HCT116 (cell line): ENCODE measurements around the gene ZNF575. TPM values are rescaled to one million over a fixed set of nuclear protein-coding genes. Genes with fewer than 3 reads are reported as not detected.

Experiments used
- ATAC-seq: fragments of 200-7000 bp; cut with Tn5 transposase; 2 replicates; pipeline ENCODE4 v1.9.1; 2020; ENCODE audit warnings: mild to moderate bottlenecking, moderate library complexity
- BruUV-seq: library from RNA; stranded (reverse); fragments of 400-500 nt; replicated peaks from 2 replicates; lab custom pipeline; 2021; lab: Mats Ljungman, UMichigan
- CTCF ChIA-PET: fragments of 300-600 bp; sonication (Branson Sonifier 250); formaldehyde crosslinking; loops from one replicate; lab custom pipeline; 2021; ENCODE audit warnings: antibody characterized with exemption; lab: Charles Lee
- POLR2A ChIA-PET: fragments of 300-600, 350-600 bp; sonication (Branson Sonifier 250); formaldehyde crosslinking; loops from one replicate; lab custom pipeline; 2021; ENCODE audit warnings: antibody characterized with exemption; lab: Charles Lee
- RAD21 ChIA-PET, 2 experiments: fragments of 300-600 bp; sonication (Branson Sonifier 250); formaldehyde crosslinking; loops; one replicate each; lab custom pipeline; 2023; ENCODE audit warnings: low total read pairs in 2 of 2; ENCODE audit not compliant: uncharacterized antibody in 2 of 2, unreplicated experiment in 2 of 2, low non-redundant PET in 1 of 2; lab: Charles Lee
- DNase-seq: peaks from one replicate; pipeline ENCODE4 v3.0.0-alpha.2; 2010; ENCODE audit warnings: low read depth, low spot score
- H2AFZ ChIP-seq: fragments of 200-600 bp; shearing (Covaris generic), sonication (generic); 2 replicates; pipeline ENCODE4 v1.6.1; 2017; ENCODE audit warnings: low read depth, mixed run types, mixed read lengths, antibody characterized with exemption, low read length; ENCODE audit not compliant: poor library complexity, severe bottlenecking
- H3K27ac ChIP-seq: 2 replicates; pipeline ENCODE4 v1.5.1; 2012; ENCODE audit warnings: low read depth, low read length
- H3K27me3 ChIP-seq: fragments of 200-600 bp; sonication (generic); 2 replicates; pipeline ENCODE4 v1.6.1; 2016; ENCODE audit warnings: mixed run types, low read length, mixed read lengths; ENCODE audit not compliant: insufficient read depth
- H3K36me3 ChIP-seq, 2 experiments: fragments of 200-500 bp in 1 of 2; fragments of 200-600 bp in 1 of 2; sonication (Bioruptor generic) in 1 of 2; sonication (generic) in 1 of 2; 2 replicates each; pipeline versions ENCODE4 v1.5.1 to v1.6.1; 2014 to 2016; ENCODE audit warnings: low read length in 2 of 2, inconsistent platforms in 1 of 2, mixed read lengths in 1 of 2, mixed run types in 1 of 2; ENCODE audit not compliant: insufficient read depth in 2 of 2, control insufficient read depth in 1 of 2
- H3K4me1 ChIP-seq, 2 experiments: fragments of 200-600 bp in 1 of 2; sonication (generic) in 1 of 2; 2 replicates each; pipeline versions ENCODE4 v1.5.1 to v1.6.1; 2012 to 2017; ENCODE audit warnings: low read length in 2 of 2, inconsistent platforms in 1 of 2, mild to moderate bottlenecking in 1 of 2, mixed read lengths in 1 of 2, mixed run types in 1 of 2, moderate library complexity in 1 of 2; ENCODE audit not compliant: insufficient read depth in 2 of 2, control insufficient read depth in 1 of 2
- H3K4me2 ChIP-seq: fragments of 200-600 bp; sonication (generic); 2 replicates; pipeline ENCODE4 v1.6.1; 2017; ENCODE audit warnings: mixed run types, low read length, mixed read lengths
- H3K4me3 ChIP-seq, 2 experiments: fragments of 200-600 bp in 1 of 2; sonication (generic) in 1 of 2; replicated peaks in 1 of 2; 2 replicates each; pipeline ENCODE4 v1.5.1; 2011 to 2016; ENCODE audit warnings: low read length in 2 of 2, control low read depth in 1 of 2, low read depth in 1 of 2, mild to moderate bottlenecking in 1 of 2, mixed read lengths in 1 of 2, mixed run types in 1 of 2
- H3K79me2 ChIP-seq: fragments of 200-600 bp; sonication (generic); 2 replicates; pipeline ENCODE4 v1.6.1; 2017; ENCODE audit warnings: mild to moderate bottlenecking, mixed run types, low read length, moderate library complexity, mixed read lengths; ENCODE audit not compliant: insufficient read depth
- H3K9ac ChIP-seq: fragments of 200-600 bp; sonication (generic); 2 replicates; pipeline ENCODE4 v1.6.1; 2016; ENCODE audit warnings: low read length, mixed read lengths
- H3K9me2 ChIP-seq: fragments of 200-600 bp; sonication (generic), shearing (Covaris generic); 2 replicates; pipeline ENCODE4 v1.6.1; 2017; ENCODE audit warnings: mixed run types, mild to moderate bottlenecking, moderate library complexity; ENCODE audit not compliant: insufficient read depth
- H3K9me3 ChIP-seq, 2 experiments: fragments of 200-500 bp in 1 of 2; fragments of 200-600 bp in 1 of 2; sonication (Bioruptor generic) in 1 of 2; sonication (generic) in 1 of 2; 2 replicates each; pipeline ENCODE4 v1.6.1; 2014 to 2017; ENCODE audit warnings: low read length in 2 of 2, mixed read lengths in 2 of 2, inconsistent platforms in 1 of 2, low read depth in 1 of 2, mild to moderate bottlenecking in 1 of 2, mixed run types in 1 of 2, moderate library complexity in 1 of 2; ENCODE audit not compliant: control insufficient read depth in 1 of 2, insufficient read depth in 1 of 2
- H4K20me1 ChIP-seq: fragments of 200-600 bp; sonication (generic), shearing (Covaris generic); 2 replicates; pipeline ENCODE4 v1.6.1; 2017; ENCODE audit warnings: mixed run types, mild to moderate bottlenecking, moderate library complexity; ENCODE audit not compliant: insufficient read depth
- ATF3 ChIP-seq: IDR thresholded peaks from 2 replicates; pipeline ENCODE4 v1.6.1; 2012
- CBX3 ChIP-seq: IDR thresholded peaks from 2 replicates; pipeline ENCODE4 v1.6.1; 2012; ENCODE audit warnings: low read depth
- CEBPB ChIP-seq: IDR thresholded peaks from 2 replicates; pipeline ENCODE4 v1.6.1; 2012; ENCODE audit warnings: low read depth
- EGR1 ChIP-seq: IDR thresholded peaks from 2 replicates; pipeline ENCODE4 v1.6.1; 2012; ENCODE audit warnings: low read depth
- EZH2 ChIP-seq: fragments of 200-600 bp; sonication (generic); IDR thresholded peaks from 2 replicates; pipeline ENCODE4 v1.6.1; 2017; ENCODE audit warnings: antibody characterized with exemption, mixed run types
- EZH2phosphoT487 ChIP-seq: fragments of 200-600 bp; IDR thresholded peaks from 2 replicates; pipeline ENCODE4 v1.6.1; 2018; ENCODE audit warnings: antibody characterized with exemption, borderline replicate concordance
- FOSL1 ChIP-seq: IDR thresholded peaks from 2 replicates; pipeline ENCODE4 v1.6.1; 2012; ENCODE audit warnings: low read depth
- JUND ChIP-seq: IDR thresholded peaks from 2 replicates; pipeline ENCODE4 v1.6.1; 2012
- POLR2A ChIP-seq: IDR thresholded peaks from 2 replicates; pipeline ENCODE4 v1.7.0; 2011; ENCODE audit warnings: borderline replicate concordance; ENCODE audit not compliant: insufficient read depth, insufficient read length; ENCODE audit errors: extremely low read depth
- POLR2AphosphoS5 ChIP-seq: IDR thresholded peaks from 2 replicates; pipeline ENCODE4 v1.6.1; 2011; ENCODE audit warnings: mild to moderate bottlenecking, low read depth, low read length, moderate library complexity
- RAD21 ChIP-seq: IDR thresholded peaks from 2 replicates; pipeline ENCODE4 v1.6.1; 2012; ENCODE audit warnings: low read depth, mild to moderate bottlenecking
- SIN3A ChIP-seq: IDR thresholded peaks from 2 replicates; pipeline ENCODE4 v1.6.1; 2012; ENCODE audit warnings: low read depth
- SP1 ChIP-seq: IDR thresholded peaks from 2 replicates; pipeline ENCODE4 v1.6.1; 2012; ENCODE audit warnings: low read depth
- SRF ChIP-seq: IDR thresholded peaks from 2 replicates; pipeline ENCODE4 v1.6.1; 2012; ENCODE audit warnings: low read depth
- ZFX ChIP-seq: fragments of 450-650 bp; IDR thresholded peaks from 2 replicates; pipeline ENCODE4 v1.6.1; 2017
- ZNF274 ChIP-seq: fragments of 200-500 bp; sonication (Bioruptor generic); IDR thresholded peaks from 2 replicates; pipeline ENCODE4 v1.6.1; 2014; ENCODE audit warnings: mild to moderate bottlenecking, low read depth, low read length, inconsistent platforms
- intact Hi-C: fragments of 100-400 bp; cut with micrococcal nuclease; formaldehyde crosslinking; loops from 2 replicates; pipeline ENCODE4 v1.10.0; 2022
- total RNA-seq: library from RNA; stranded (reverse); gene quantifications from one replicate; pipeline ENCODE4 v1.2.1, GENCODE V29; 2021; ENCODE audit not compliant: unreplicated experiment
- TF ChIP-seq, protein P1 (sequence below): IDR thresholded peaks from 2 replicates; pipeline ENCODE4 v1.6.1; 2012

ZNF575 gene
- total RNA-seq, 1 experiment from 2014 or later, result 1.9 TPM

- Histone ChIP-seq H3K79me2 (no peaks in the 10 kb centered on the region), H3K9me2 (no peaks in the 10 kb centered on the region), H3K9ac (no peak overlapping the region), H3K36me3 (peaks cover 3 to 10% of the 10 kb centered on the region in 2 experiments; a peak in 3 of 4 replicates), H3K27me3 (no peaks in the 10 kb centered on the region), H3K27ac (no peak overlapping the region), H4K20me1 (no peaks in the 10 kb centered on the region), H3K4me2 (no peak overlapping the region), H3K4me3 (no peak overlapping the region), H2AFZ (no peak overlapping the region), H3K4me1 (no peaks in the 10 kb centered on the region), H3K9me3 (no peaks in the 10 kb centered on the region)
- ChIA-PET CTCF (no interaction called here), RAD21 (no interaction called here), POLR2A (no interaction called here)
- ATAC-seq (no peak), DNase-seq (no peak)
- intact Hi-C loops, result no loop called here
- TF ChIP-seq CBX3 (no peak), JUND (no peak), CEBPB (no peak), SRF (no peak)
- BruUV-seq, result no TSS peak
Measured at GRCh38 chr19:43544077-43544476, 11.1 kb downstream of the ZNF575 start.

DNA sequence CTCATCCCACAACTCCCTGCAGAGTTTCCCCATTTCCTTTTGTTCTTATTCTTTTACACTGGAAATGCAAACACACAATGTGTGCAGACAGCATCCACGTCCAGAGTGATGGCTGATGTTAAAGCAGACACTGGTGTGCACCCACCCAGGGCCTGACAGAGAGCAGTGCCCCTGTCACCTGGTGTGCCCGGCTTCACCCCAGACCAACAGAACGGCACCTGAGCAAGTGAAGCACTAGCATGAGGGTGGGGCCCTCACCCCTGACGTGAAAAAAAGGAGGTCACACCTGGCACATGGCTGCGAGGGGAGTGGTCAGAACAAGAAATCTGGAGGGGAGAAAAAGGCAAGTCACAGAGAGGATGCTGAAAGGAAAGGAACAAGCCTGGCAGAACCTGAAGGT lies 12.3 kb downstream of the ZNF575 start:
- Histone ChIP-seq H3K9ac (no peak overlapping the region), H3K4me3 (no peak overlapping the region), H2AFZ (no peak overlapping the region), H3K27me3 (no peaks in the 10 kb centered on the region), H3K4me2 (no peak overlapping the region), H3K36me3 (peaks cover 3 to 10% of the 10 kb centered on the region in 2 experiments; a peak in 3 of 4 replicates), H3K27ac (no peak overlapping the region), H3K4me1 (no peaks in the 10 kb centered on the region), H3K9me2 (no peaks in the 10 kb centered on the region), H4K20me1 (no peaks in the 10 kb centered on the region), H3K79me2 (no peaks in the 10 kb centered on the region), H3K9me3 (no peaks in the 10 kb centered on the region)
- DNase-seq, result no peak
- no TSS peak for BruUV-seq
- ChIA-PET RAD21 (no interaction called here), POLR2A (no interaction called here)
- ATAC-seq, result no peak
- intact Hi-C loops, result no loop called here
- TF ChIP-seq ATF3, result no peak
- no peak for TF ChIP-seq ZNF274
- no peak for TF ChIP-seq CBX3
- no peak for TF ChIP-seq FOSL1
- no peak for TF ChIP-seq SRF
- TF ChIP-seq, protein P1, sequence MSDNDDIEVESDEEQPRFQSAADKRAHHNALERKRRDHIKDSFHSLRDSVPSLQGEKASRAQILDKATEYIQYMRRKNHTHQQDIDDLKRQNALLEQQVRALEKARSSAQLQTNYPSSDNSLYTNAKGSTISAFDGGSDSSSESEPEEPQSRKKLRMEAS, result no peak
- TF ChIP-seq POLR2AphosphoS5, result no peak
- TF ChIP-seq POLR2A, result no peak
- no peak for TF ChIP-seq ZFX
- TF ChIP-seq SP1, result no peak
- TF ChIP-seq EZH2, result no peak
- no peak for TF ChIP-seq EGR1
- TF ChIP-seq EZH2phosphoT487, result no peak
- TF ChIP-seq CEBPB, result no peak
- TF ChIP-seq SIN3A, result no peak
- no peak for TF ChIP-seq RAD21
- TF ChIP-seq, all 23 proteins: peak for 0
- CTCF ChIA-PET, result interaction anchor here (1.5 kb wide), 1 partner anchor 10 kb away, joined by 7 read pairs; no protein-coding TSS in a partner anchor
